Pancreas (tissue), 10 donors: ENCODE measurements around the gene PARD3. TPM values are rescaled to one million over a fixed set of nuclear protein-coding genes. Genes with fewer than 3 reads are reported as not detected.

Source experiments
- ATAC-seq, 4 donors: fragments of 200-7000 bp; cut with Tn5 transposase; one replicate each; pipeline versions ENCODE4 v1.8.0 to v1.9.1; 2020; ENCODE audit warnings: mild to moderate bottlenecking in 4 of 4, moderate library complexity in 4 of 4
- DNase-seq, 6 donors: peaks; one replicate each; pipeline ENCODE4 v3.0.0-alpha.2; 2020
- FAIRE-seq: peaks from 2 replicates; lab custom pipeline; 2012; peaks lifted over from hg19 to GRCh38; lab: Jason Lieb, UNC
- H3K27ac ChIP-seq, 4 donors: fragments of 200-600 bp; sonication (generic); 1 replicate in 3 of 4; 2 replicates in 1 of 4; pipeline versions ENCODE4 v1.5.0 to v1.8.0; 2020
- H3K27me3 ChIP-seq, 4 donors: fragments of 200-600 bp; one replicate each; pipeline ENCODE4 v1.8.0; 2021
- H3K36me3 ChIP-seq, 3 donors: fragments of 200-600 bp; sonication (generic) in 1 of 3; one replicate each; pipeline versions ENCODE4 v1.5.0 to v1.8.0; 2020 to 2021
- H3K4me1 ChIP-seq, 3 donors: fragments of 200-600 bp; one replicate each; pipeline ENCODE4 v1.8.0; 2021
- H3K4me3 ChIP-seq, 4 donors: fragments of 200-600 bp; sonication (generic) in 2 of 4; one replicate each; pipeline versions ENCODE4 v1.5.0 to v1.8.0; 2020 to 2021
- H3K9me3 ChIP-seq, 4 donors: fragments of 200-600 bp; one replicate each; pipeline ENCODE4 v1.8.0; 2021
- WGBS, 2 donors: extraction: QIAGEN DNeasy Blood & Tissue Kit; methylation state at CpG; one replicate each; pipeline ENCODE4 v1.1.7; 2013; 5-methylcytosine and 5-hydroxymethylcytosine counted together
- intact Hi-C, 3 donors: fragments of 100-400 bp; cut with DNase I; formaldehyde crosslinking; loops; one replicate each; pipeline versions ENCODE4 v1.11.1 to v1.14.2; 2022
- polyA plus RNA-seq, 2 donors: library from polyadenylated mRNA; stranded (reverse); fragments of 200-250 nt; gene quantifications; one replicate each; pipeline ENCODE4 v1.2.3, GENCODE V29; 2013
- total RNA-seq, 6 donors: library from RNA; stranded (reverse); fragmentation: NEBNext Ultra II Directional in 4 of 6; extraction: Animal tissue kit (Norgen Biotek cat#: 25700) in 4 of 6; gene quantifications; one replicate each; pipeline versions ENCODE4 v1.2.1 to v1.2.4, GENCODE V29; 2021 to 2023
- TF ChIP-seq, protein P1 (sequence below), 4 donors: fragments of 200-600 bp; sonication (generic) in 3 of 4; IDR thresholded peaks; one replicate each; pipeline versions ENCODE4 v1.5.0 to v1.8.0; 2021; ENCODE audit warnings: antibody characterized with exemption in 4 of 4
- donor health status: healthy with polysubstance abuse.
- donor health status: DM: no; HTN: no; CAD: no; lungs with moderate emphysema.
- donor health status: DM: no; HTN: no; CAD: no.
- donor health status: control.
- donor health status: control.
- donor health status: Bipolar disorder and iron deficiency.
- donor health status: DM: yes; HTN: yes; CAD: no.
- donor health status: DM: no; HTN: no; CAD: no.
- donor health status: DM: no; HTN: no; CAD: no.
- donor health status: DM: yes; HTN: yes; CAD: no.

The PARD3 gene
- total and polyA plus RNA-seq, 8 donors: 12.8 to 32.3 (median 23.4) TPM

DNA sequence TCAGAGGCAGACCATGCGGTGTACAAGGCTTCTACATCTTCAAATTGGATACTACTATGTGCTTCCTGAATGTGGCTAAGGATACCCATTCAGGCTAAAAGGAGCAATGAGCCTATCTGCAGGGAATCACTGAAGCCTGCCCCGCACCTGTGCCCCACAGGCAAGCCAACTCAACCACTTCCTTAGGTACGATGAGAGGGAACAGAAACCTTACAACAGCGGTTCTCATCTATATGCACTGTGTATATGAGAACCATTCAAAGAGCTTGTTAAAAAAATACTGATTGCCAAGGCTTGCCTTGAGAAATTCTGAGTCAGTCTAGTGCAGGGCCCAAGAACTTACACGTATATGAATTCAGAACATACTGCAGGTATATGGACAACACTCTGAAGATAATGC lies 679.6 kb downstream of the PARD3 start:
- DNase-seq: no peak
- intact Hi-C loops: no loop called here
- Histone ChIP-seq H3K4me3 (no peak overlapping the region), H3K4me1 (no peaks in the 10 kb centered on the region), H3K27me3 (no peaks in the 10 kb centered on the region), H3K27ac (no peak overlapping the region), H3K9me3 (no peaks in the 10 kb centered on the region), H3K36me3 (no peaks in the 10 kb centered on the region)
- FAIRE-seq: no peak
- TF ChIP-seq, protein P1, sequence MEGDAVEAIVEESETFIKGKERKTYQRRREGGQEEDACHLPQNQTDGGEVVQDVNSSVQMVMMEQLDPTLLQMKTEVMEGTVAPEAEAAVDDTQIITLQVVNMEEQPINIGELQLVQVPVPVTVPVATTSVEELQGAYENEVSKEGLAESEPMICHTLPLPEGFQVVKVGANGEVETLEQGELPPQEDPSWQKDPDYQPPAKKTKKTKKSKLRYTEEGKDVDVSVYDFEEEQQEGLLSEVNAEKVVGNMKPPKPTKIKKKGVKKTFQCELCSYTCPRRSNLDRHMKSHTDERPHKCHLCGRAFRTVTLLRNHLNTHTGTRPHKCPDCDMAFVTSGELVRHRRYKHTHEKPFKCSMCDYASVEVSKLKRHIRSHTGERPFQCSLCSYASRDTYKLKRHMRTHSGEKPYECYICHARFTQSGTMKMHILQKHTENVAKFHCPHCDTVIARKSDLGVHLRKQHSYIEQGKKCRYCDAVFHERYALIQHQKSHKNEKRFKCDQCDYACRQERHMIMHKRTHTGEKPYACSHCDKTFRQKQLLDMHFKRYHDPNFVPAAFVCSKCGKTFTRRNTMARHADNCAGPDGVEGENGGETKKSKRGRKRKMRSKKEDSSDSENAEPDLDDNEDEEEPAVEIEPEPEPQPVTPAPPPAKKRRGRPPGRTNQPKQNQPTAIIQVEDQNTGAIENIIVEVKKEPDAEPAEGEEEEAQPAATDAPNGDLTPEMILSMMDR (IDR thresholded peaks at IDR 0.05): no peak
- ATAC-seq: no peak
- 96 to 97% methylated on average over 5 of the region's 5 CpGs for WGBS, 2 donors

DNA sequence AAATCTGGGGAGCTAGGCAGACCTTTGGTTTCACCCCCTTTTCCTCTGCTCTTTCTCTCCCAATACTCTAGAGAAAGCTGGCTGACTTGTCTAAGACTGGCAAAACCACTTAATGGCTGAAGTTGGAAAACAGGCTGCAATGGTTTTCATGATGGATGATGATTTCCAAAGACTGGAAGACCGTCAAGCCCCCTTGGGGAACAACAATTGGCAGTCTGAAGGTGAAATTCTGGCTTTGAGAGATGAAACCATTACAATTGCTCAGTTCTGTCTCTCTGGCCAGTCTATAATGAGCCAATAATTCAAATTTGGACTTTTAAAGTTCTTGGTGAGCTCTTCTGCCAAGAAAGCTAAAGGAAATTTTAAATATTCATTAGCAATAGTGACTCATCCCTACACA lies 680.5 kb downstream of the PARD3 start:
- Histone ChIP-seq H3K27ac (no peak overlapping the region), H3K4me3 (no peak overlapping the region), H3K27me3 (no peaks in the 10 kb centered on the region), H3K9me3 (no peaks in the 10 kb centered on the region), H3K4me1 (no peaks in the 10 kb centered on the region), H3K36me3 (no peaks in the 10 kb centered on the region)
- intact Hi-C loops: no loop called here
- TF ChIP-seq, protein P1 (IDR thresholded peaks at IDR 0.05): no peak
- WGBS, 2 donors: 87 to 96% methylated on average over 1 of the region's 1 CpG
- ATAC-seq (no peak), DNase-seq (no peak), FAIRE-seq (no peak)

DNA sequence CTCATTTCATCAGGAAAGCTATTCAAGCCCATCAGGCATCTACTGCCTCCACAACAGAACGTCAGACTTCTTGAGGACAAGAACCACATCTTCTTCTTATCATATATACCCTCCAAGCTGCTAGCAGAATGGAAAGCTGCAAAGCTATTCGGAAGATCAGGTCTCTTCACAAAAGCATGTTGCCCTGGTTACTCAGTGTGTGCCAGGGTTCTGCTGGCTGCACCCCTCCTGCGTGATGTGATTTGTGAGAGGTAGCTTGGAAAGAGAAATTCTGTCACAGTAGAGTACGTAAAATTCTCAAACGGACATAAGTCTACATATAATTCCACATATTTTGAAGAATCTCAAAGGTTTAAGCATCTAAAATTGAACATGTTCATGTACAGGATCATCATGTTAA lies 681.7 kb downstream of the PARD3 start:
- ATAC-seq (no peak), DNase-seq (no peak), FAIRE-seq (no peak)
- Histone ChIP-seq H3K9me3 (no peaks in the 10 kb centered on the region), H3K4me3 (no peak overlapping the region), H3K27me3 (no peaks in the 10 kb centered on the region), H3K4me1 (no peaks in the 10 kb centered on the region), H3K36me3 (peaks cover 0 to 4% (median 0%) of the 10 kb centered on the region in 3 donors), H3K27ac (no peak overlapping the region)
- 95 to 99% methylated on average over 5 of the region's 5 CpGs for WGBS, 2 donors
- intact Hi-C loops: no loop called here
- TF ChIP-seq, protein P1 (IDR thresholded peaks at IDR 0.05): no peak

DNA sequence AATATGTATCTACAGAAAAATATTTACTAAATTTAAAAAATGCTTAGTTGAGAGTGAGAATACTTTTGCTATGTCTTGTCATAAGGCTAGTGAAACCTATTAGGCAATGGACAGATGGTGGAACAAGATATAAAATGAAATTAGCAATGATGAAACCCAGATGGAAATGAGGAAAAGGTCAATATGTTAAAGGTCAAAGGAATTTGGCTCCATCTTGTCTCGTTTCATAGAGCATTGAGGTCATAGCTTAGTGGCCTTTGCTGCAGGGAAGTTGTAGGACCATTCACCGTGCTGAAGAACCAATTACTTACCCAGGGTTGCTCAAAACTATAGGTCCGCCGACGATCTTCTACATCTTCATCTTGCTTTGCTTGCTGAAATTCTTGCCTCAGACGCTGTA lies 683.9 kb downstream of the PARD3 start:
- H3K9me3 ChIP-seq: no peaks in the 10 kb centered on the region
- H3K36me3 ChIP-seq: peaks cover 0 to 7% (median 0%) of the 10 kb centered on the region in 3 donors
- DNase-seq (no peak), ATAC-seq (no peak), FAIRE-seq (no peak)
- H3K4me1 ChIP-seq: no peaks in the 10 kb centered on the region
- TF ChIP-seq, protein P1 (IDR thresholded peaks at IDR 0.05): no peak
- WGBS, 2 donors: 95 to 96% methylated on average over 6 of the region's 6 CpGs
- H3K27me3 ChIP-seq: no peaks in the 10 kb centered on the region
- no peak overlapping the region for H3K27ac ChIP-seq
- H3K4me3 ChIP-seq: no peak overlapping the region
- intact Hi-C loops: no loop called here

DNA sequence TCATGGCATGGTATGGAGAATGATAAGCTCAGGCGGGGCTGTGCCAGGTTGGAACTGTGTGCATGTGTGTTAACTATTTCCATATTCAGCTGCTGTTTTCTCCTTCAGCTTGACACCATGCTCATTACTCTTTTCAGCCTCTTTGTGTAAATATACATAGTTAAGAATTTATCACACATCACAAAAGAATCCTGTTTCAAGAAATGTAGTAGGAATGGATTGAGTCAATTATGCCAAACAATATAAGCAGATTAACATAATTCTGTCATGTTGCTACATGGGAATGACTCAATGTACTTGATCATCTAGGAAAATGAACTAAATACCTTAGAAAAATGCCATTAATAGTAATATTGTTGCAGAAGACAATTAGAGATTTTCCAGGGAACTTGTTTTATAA lies 687.4 kb downstream of the PARD3 start:
- no peak for FAIRE-seq
- Histone ChIP-seq H3K9me3 (no peaks in the 10 kb centered on the region), H3K4me3 (no peak overlapping the region), H3K27me3 (no peaks in the 10 kb centered on the region), H3K27ac (no peak overlapping the region), H3K36me3 (peaks cover 0 to 7% (median 0%) of the 10 kb centered on the region in 3 donors), H3K4me1 (peaks cover 0 to under 1% (median 0%) of the 10 kb centered on the region in 3 donors)
- ATAC-seq: no peak
- TF ChIP-seq, protein P1 (IDR thresholded peaks at IDR 0.05): no peak
- 81 to 88% methylated on average over 1 of the region's 1 CpG for WGBS, 2 donors
- intact Hi-C loops: no loop called here
- DNase-seq: no peak
